BLaER1 (cell line): ENCODE data around the gene WNT10A.
"Not testable (repeated sequence)": the region's sequence is repeated elsewhere in the genome, so short reads cannot be mapped to it uniquely, and the experiment has no call there.

ENCODE experiments used
- H3K27ac ChIP-seq: shearing (Covaris generic); formaldehyde crosslinking; 2 replicates; pipeline ENCODE4 v1.8.1; 2022
- H3K27me3 ChIP-seq: shearing (Covaris generic); formaldehyde crosslinking; 2 replicates; pipeline ENCODE4 v1.8.1; 2022
- H3K36me3 ChIP-seq: shearing (Covaris generic); formaldehyde crosslinking; 2 replicates; pipeline ENCODE4 v1.8.1; 2022
- H3K4me1 ChIP-seq: shearing (Covaris generic); formaldehyde crosslinking; 2 replicates; pipeline ENCODE4 v1.8.1; 2022
- H3K4me2 ChIP-seq: shearing (Covaris generic); formaldehyde crosslinking; 2 replicates; pipeline ENCODE4 v1.8.1; 2022
- H3K4me3 ChIP-seq: shearing (Covaris generic); formaldehyde crosslinking; 2 replicates; pipeline ENCODE4 v1.8.1; 2022
- H3K9ac ChIP-seq: shearing (Covaris generic); formaldehyde crosslinking; 2 replicates; pipeline ENCODE4 v1.8.1; 2022
- H3K9me3 ChIP-seq: shearing (Covaris generic); formaldehyde crosslinking; 2 replicates; pipeline ENCODE4 v1.8.1; 2022
- H4K20me1 ChIP-seq: shearing (Covaris generic); formaldehyde crosslinking; 2 replicates; pipeline ENCODE4 v1.8.1; 2022
- Cebpa-rat ChIP-seq: shearing (Covaris generic); IDR thresholded peaks from 2 replicates; pipeline ENCODE4 v1.8.1; 2022

The WNT10A gene

DNA sequence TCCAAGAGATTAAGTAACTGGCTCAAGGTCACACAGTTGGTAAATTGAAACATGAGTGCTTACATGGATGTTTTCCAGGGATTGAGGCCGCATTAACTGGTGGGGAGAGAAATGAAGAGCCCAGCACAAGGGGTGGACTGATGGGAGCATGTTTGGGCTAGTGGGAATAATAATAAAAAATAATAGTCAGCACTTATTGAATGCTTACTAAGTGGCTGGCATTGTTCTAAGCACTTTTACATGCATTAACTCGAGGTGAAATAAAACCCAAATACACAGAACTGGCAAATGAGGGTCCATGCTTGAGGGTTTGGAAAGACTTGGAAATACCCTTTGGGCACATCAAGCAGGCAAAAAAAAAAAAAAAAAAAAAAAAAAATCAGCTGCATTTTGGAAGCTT, 44.8 kb downstream of the WNT10A start:
- H3K27me3 ChIP-seq, result no peaks in the 10 kb centered on the region
- no peak overlapping the region for H3K4me3 ChIP-seq
- no peak overlapping the region for H3K27ac ChIP-seq
- no peaks in the 10 kb centered on the region for H4K20me1 ChIP-seq
- H3K4me2 ChIP-seq, result no peak overlapping the region
- peaks cover 37% of the 10 kb centered on the region for H3K9me3 ChIP-seq
- no peaks in the 10 kb centered on the region for H3K36me3 ChIP-seq
- H3K4me1 ChIP-seq, result no peaks in the 10 kb centered on the region
- no peak for TF ChIP-seq Cebpa-rat
- H3K9ac ChIP-seq, result no peak overlapping the region

- Histone ChIP-seq H3K4me2 (no peak overlapping the region), H3K27ac (no peak overlapping the region), H3K27me3 (no peaks in the 10 kb centered on the region)
Observed at GRCh38 chr2:218927422-218927821, 46.8 kb downstream of the WNT10A start.

DNA sequence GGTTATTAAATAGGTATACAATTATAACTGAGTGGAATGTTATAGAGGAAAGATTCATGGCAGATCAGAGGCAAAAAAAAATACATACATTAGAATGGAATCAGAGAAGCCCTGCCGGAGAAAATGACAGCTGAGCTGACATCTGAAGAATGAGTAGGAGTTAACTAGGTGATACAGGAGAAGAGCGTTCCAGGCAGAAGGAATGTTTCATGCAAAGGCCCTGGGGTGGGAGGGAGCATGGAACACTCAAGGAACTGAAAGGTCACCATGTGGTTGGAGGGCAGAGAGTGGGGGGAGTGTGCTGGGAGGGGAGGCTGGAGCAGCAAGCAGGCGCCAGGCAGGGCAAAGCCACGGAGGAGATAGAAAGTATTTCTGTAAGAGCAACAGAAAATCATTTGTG, 47.2 kb downstream of the WNT10A start:
- Histone ChIP-seq H3K27ac (no peak overlapping the region), H3K9me3 (peaks cover 31% of the 10 kb centered on the region), H3K36me3 (no peaks in the 10 kb centered on the region), H3K4me2 (no peak overlapping the region), H3K9ac (no peak overlapping the region), H4K20me1 (no peaks in the 10 kb centered on the region), H3K4me1 (no peaks in the 10 kb centered on the region), H3K4me3 (no peak overlapping the region), H3K27me3 (no peaks in the 10 kb centered on the region)
- TF ChIP-seq Cebpa-rat, result no peak

More at GRCh38 chr2:218927422-218927821, 46.8 kb downstream of the WNT10A start:
- Histone ChIP-seq H3K9me3 (peaks cover 35% of the 10 kb centered on the region), H4K20me1 (no peaks in the 10 kb centered on the region), H3K4me1 (no peaks in the 10 kb centered on the region), H3K9ac (no peak overlapping the region), H3K4me3 (no peak overlapping the region), H3K36me3 (no peaks in the 10 kb centered on the region)
- TF ChIP-seq Cebpa-rat, result no peak

- not testable (repeated sequence) for H3K4me3 ChIP-seq, H3K27ac ChIP-seq, H3K9ac ChIP-seq, H3K27me3 ChIP-seq, H4K20me1 ChIP-seq, H3K36me3 ChIP-seq, H3K4me1 ChIP-seq, H3K9me3 ChIP-seq, H3K4me2 ChIP-seq
Observed at GRCh38 chr2:218930488-218930887, 49.8 kb downstream of the WNT10A start.

- not testable (repeated sequence) for H3K9ac ChIP-seq, H4K20me1 ChIP-seq, H3K27ac ChIP-seq, H3K9me3 ChIP-seq, H3K4me2 ChIP-seq, H3K4me1 ChIP-seq, H3K36me3 ChIP-seq, H3K4me3 ChIP-seq, H3K27me3 ChIP-seq
Observed at GRCh38 chr2:218931751-218932150, 51.1 kb downstream of the WNT10A start.
